Measurements from ENCODE around the gene OR10T2. TPM values are rescaled to one million over a fixed set of nuclear protein-coding genes. Genes with fewer than 3 reads are reported as not detected.

Gene OR10T2
- total and polyA plus RNA-seq, 2 of the 4 experiments (the other 2 are of a cell fraction), result not detected

- TF ChIP-seq POLR2A (IDR thresholded peaks at IDR 0.05; ENCODE audit: low read depth, low read length), result no peak
- TF ChIP-seq BHLHE40 (IDR thresholded peaks at IDR 0.05; ENCODE audit: low read depth, low read length), result no peak
- TF ChIP-seq RCOR1 (IDR thresholded peaks at IDR 0.05; ENCODE audit: insufficient replicate concordance, low read length), result no peak
- no peak for TF ChIP-seq MXI1 (IDR thresholded peaks at IDR 0.05; ENCODE audit: borderline replicate concordance, low read depth, low read length)
- no peak for TF ChIP-seq NFE2L2 (IDR thresholded peaks at IDR 0.05; ENCODE audit: low read depth, low read length)
- no peak for TF ChIP-seq SMC3 (IDR thresholded peaks at IDR 0.05; ENCODE audit: low read depth, low read length)
- no peak for TF ChIP-seq MAZ (IDR thresholded peaks at IDR 0.05; ENCODE audit: borderline replicate concordance, low read depth, low read length)
- Histone ChIP-seq H3K56ac (ENCODE audit: extremely low read depth, insufficient read depth, low read length) (no peak within 1 kb of the TSS), H2BK120ac (ENCODE audit: low read depth, low read length) (no peak within 1 kb of the TSS), H3K9me1 (ENCODE audit: insufficient read depth, low read length) (no peaks in the 10 kb centered on the region), H3K36me3 (ENCODE audit: control insufficient read depth, insufficient read depth, low read length) (no peaks in the 10 kb centered on the region), H2AK5ac (ENCODE audit: low read depth, low read length) (no peak within 1 kb of the TSS), H3K14ac (replicated peaks; ENCODE audit: low read depth, low read length) (no peak within 1 kb of the TSS), H3K4me2 (ENCODE audit: low read depth, low read length) (no peak within 1 kb of the TSS), H3K9ac (ENCODE audit: low read depth, low read length) (no peak within 1 kb of the TSS), H2BK15ac (ENCODE audit: low read depth, low read length) (no peak within 1 kb of the TSS), H2AK9ac (replicated peaks; ENCODE audit: low read depth, low read length, poor library complexity) (no peak within 1 kb of the TSS), H2BK20ac (ENCODE audit: low read depth, low read length) (no peak within 1 kb of the TSS), H3K9me3 (ENCODE audit: control insufficient read depth, insufficient read depth, low read length) (no peaks in the 10 kb centered on the region), H3K4me3 (ENCODE audit: insufficient read depth, low read depth, low read length) (no peak within 1 kb of the TSS), H3K27ac (ENCODE audit: insufficient read depth, low read length) (no peak within 1 kb of the TSS), H2AFZ (replicated peaks; ENCODE audit: low read length, poor library complexity) (no peak within 1 kb of the TSS), H3K4ac (ENCODE audit: low read depth, low read length) (no peak within 1 kb of the TSS), H4K20me1 (ENCODE audit: insufficient read depth, low read length) (no peaks in the 10 kb centered on the region), H4K8ac (ENCODE audit: low read depth in 2 of 2, low read length in 2 of 2) (no peak within 1 kb of the TSS), H4K5ac (ENCODE audit: low read depth, low read length) (no peak within 1 kb of the TSS), H3K27me3 (ENCODE audit: control insufficient read depth, insufficient read depth, low read length) (no peaks in the 10 kb centered on the region), H2BK5ac (ENCODE audit: low read depth, low read length, poor library complexity, severe bottlenecking) (no peak within 1 kb of the TSS), H3K79me1 (ENCODE audit: low read depth in 1 of 2, low read length in 2 of 2) (no peaks in the 10 kb centered on the region), H3K18ac (ENCODE audit: low read depth, low read length) (no peak within 1 kb of the TSS), H3K4me1 (ENCODE audit: control insufficient read depth, insufficient read depth, low read length) (no peaks in the 10 kb centered on the region), H3K23ac (ENCODE audit: low read depth, low read length) (no peak within 1 kb of the TSS), H4K91ac (ENCODE audit: insufficient read depth, low read depth, low read length) (no peak within 1 kb of the TSS)
- BruUV-seq (replicated peaks), result no TSS peak
- intact Hi-C loops (cut with micrococcal nuclease), result no loop called here
- ChIA-PET POLR2A (ENCODE audit: unreplicated experiment) (no interaction called here), CTCF (no interaction called here)
- WGBS, 2 experiments (ENCODE audit: extremely low coverage in 2 of 2, insufficient read length in 1 of 2), result no CpG with 5 or more reads among the region's 1 CpG
- ATAC-seq (ENCODE audit: low read depth) (no peak), DNase-seq (no peak)
- in situ Hi-C loops (cut with MboI; ENCODE audit: low sequenced_read_pairs), result no loop called here
- dilution Hi-C loops (cut with HindIII; ENCODE audit: low sequenced_read_pairs, unreplicated experiment), result no loop called here
These were observed 26.9 kb upstream of the OR10T2 start, which contains the start of gene OR10K2 for GRCh38 chr1:158426137-158426536. Gene OR10K2, minus strand, starts transcription at chr1:158426237. Its CDS starts 5,371 bp downstream, at chr1:158420866.

All from IMR-90 (cell line).